ENCODE data around the gene ZFYVE9. TPM values are rescaled to one million over a fixed set of nuclear protein-coding genes. Genes with fewer than 3 reads are reported as not detected.

ZFYVE9 gene
- total RNA-seq, 3 donors from 2014 or later = 12.4 to 25.7 (median 19.1) TPM

DNA sequence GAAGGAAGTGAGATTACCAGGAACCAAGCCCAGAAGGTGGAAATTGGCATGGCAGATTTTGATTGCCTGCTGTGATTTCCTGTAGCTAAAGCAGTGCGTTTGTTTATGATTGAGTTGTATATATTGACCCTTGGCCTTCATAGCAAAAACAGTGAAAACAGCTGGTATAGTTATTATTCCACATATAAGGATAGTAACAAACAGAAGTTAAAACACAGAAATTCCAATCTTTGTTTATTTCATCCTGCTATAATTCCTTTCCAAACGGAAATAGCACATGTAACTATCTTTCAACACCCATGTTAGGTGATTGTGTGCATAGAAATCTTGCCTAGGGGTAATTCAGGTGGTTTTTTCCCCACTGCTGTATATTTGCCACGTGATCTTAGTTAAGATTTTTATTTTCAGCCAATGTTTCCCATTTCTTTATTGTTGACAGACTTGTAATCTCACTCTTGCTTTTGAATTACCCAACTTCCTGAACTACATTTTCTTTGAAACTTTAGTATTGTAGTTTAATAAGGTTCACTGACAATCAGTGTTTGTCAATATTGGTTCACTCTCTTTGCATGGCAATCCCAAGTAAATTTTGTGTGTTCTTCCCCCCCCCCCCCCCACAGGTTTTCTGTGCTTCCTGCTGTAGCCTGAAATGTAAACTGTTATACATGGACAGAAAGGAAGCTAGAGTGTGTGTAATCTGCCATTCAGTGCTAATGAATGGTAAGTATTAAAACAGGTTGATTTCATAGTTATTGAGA is 121.4 kb downstream of the ZFYVE9 start:
- TF ChIP-seq, protein P1, sequence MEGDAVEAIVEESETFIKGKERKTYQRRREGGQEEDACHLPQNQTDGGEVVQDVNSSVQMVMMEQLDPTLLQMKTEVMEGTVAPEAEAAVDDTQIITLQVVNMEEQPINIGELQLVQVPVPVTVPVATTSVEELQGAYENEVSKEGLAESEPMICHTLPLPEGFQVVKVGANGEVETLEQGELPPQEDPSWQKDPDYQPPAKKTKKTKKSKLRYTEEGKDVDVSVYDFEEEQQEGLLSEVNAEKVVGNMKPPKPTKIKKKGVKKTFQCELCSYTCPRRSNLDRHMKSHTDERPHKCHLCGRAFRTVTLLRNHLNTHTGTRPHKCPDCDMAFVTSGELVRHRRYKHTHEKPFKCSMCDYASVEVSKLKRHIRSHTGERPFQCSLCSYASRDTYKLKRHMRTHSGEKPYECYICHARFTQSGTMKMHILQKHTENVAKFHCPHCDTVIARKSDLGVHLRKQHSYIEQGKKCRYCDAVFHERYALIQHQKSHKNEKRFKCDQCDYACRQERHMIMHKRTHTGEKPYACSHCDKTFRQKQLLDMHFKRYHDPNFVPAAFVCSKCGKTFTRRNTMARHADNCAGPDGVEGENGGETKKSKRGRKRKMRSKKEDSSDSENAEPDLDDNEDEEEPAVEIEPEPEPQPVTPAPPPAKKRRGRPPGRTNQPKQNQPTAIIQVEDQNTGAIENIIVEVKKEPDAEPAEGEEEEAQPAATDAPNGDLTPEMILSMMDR (IDR thresholded peaks at IDR 0.05) = no peak
- intact Hi-C loops (cut with DNase I, micrococcal nuclease) = no loop called here
- DNase-seq (peak in 1 of 3 donors; percentile 30), ATAC-seq (peak; percentile 94)
- Histone ChIP-seq H3K4me3 (no peak overlapping the region), H3K4me1 (ENCODE audit: low read depth) (no peaks in the 10 kb centered on the region), H3K36me3 (ENCODE audit: low read depth) (no peaks in the 10 kb centered on the region), H3K9me3 (no peaks in the 10 kb centered on the region)

DNA sequence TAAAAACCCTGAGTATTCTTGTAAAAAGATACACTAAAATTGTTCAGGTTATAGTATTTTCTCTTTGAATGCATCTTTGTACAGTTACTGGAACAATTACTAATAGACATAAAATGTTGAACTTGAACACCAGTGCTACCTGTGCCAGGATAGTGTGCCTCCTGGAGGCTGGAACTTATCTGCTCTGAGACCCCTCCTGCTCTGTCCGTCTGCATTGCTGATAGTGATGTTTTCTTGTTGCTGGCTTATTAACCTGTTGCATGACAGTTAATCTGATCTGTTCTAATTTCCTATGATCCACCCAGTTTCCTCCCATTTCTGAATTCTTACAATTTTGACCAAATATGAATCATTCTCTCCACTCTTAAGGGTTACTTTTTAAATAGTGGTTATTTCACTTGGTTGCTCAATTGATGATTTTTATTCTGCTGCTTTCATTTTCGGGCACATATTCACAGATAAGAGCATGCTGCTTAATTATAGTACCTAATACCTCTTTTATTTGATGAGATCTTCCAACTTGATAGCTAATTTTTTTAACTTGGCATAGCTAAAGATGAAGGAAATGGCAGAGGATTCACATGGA is 122.7 kb downstream of the ZFYVE9 start:
- ATAC-seq = no peak
- TF ChIP-seq, protein P1 (IDR thresholded peaks at IDR 0.05) = no peak
- intact Hi-C loops (cut with DNase I, micrococcal nuclease) = no loop called here
- H3K9me3 ChIP-seq = no peaks in the 10 kb centered on the region
- H3K4me1 ChIP-seq (ENCODE audit: low read depth) = no peaks in the 10 kb centered on the region
- H3K4me3 ChIP-seq = no peak overlapping the region
- no peak for DNase-seq
- no peaks in the 10 kb centered on the region for H3K36me3 ChIP-seq (ENCODE audit: low read depth)

DNA sequence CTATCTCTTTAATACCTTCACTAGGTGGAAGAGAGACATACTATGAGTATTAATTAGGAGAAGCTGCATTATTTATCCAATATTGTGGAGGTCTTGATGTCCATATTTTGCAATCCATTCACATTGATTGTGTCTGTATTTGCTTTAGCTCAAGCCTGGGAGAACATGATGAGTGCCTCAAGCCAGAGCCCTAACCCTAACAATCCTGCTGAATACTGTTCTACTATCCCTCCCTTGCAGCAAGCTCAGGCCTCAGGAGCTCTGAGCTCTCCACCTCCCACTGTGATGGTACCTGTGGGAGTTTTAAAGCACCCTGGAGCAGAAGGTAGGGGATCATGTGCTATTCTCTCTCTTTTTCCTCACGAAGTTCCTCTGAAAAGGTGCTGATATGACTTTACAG is 124.6 kb downstream of the ZFYVE9 start:
- DNase-seq (no peak), ATAC-seq (no peak)
- Histone ChIP-seq H3K4me1 (ENCODE audit: low read depth) (no peaks in the 10 kb centered on the region), H3K4me3 (no peak overlapping the region), H3K9me3 (no peaks in the 10 kb centered on the region), H3K36me3 (ENCODE audit: low read depth) (no peaks in the 10 kb centered on the region)
- intact Hi-C loops (cut with DNase I, micrococcal nuclease) = no loop called here
- TF ChIP-seq, protein P1 (IDR thresholded peaks at IDR 0.05) = no peak

DNA sequence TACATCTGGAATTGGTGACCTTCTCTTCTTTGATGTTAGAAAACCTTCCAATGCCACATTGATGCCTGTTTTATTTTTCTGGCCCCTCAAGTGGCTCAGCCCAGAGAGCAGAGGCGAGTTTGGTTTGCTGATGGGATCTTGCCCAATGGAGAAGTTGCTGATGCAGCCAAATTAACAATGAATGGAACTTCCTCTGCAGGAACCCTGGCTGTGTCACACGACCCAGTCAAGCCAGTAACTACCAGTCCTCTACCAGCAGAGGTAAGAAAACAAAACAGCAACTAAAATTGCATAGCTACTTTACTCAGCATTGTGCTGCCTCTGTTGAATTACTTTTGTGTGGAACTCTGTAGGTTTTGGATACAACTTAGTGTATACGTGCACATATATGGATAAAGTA is 126.5 kb downstream of the ZFYVE9 start:
- no peaks in the 10 kb centered on the region for H3K36me3 ChIP-seq (ENCODE audit: low read depth)
- ATAC-seq (no peak), DNase-seq (peak in 1 of 3 donors; percentile 10)
- no peaks in the 10 kb centered on the region for H3K9me3 ChIP-seq
- intact Hi-C loops (cut with DNase I, micrococcal nuclease) = no loop called here
- H3K4me1 ChIP-seq (ENCODE audit: low read depth) = no peaks in the 10 kb centered on the region
- no peak overlapping the region for H3K4me3 ChIP-seq
- TF ChIP-seq, protein P1 (IDR thresholded peaks at IDR 0.05) = no peak

DNA sequence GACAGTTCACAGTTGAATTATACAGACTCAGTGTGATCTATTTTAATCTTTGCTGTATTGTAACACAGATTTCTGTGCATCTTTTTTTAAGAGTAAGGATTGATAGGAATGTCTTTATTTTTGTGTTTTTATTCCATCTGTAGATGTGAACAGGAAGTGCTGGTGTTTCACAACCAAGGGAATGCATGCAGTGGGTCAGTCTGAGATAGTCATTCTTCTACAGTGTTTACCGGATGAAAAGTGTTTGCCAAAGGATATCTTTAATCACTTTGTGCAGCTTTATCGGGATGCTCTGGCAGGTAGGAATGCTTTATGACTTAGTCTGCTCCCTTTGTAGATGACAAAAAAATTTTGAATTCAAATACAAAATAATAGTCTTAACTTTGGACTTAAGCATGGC is 139.6 kb downstream of the ZFYVE9 start:
- no peak for DNase-seq

More for the DNA sequence above, 139.6 kb downstream of the ZFYVE9 start:
- TF ChIP-seq, protein P1 (IDR thresholded peaks at IDR 0.05) = no peak
- no peak for ATAC-seq
- no peaks in the 10 kb centered on the region for H3K36me3 ChIP-seq (ENCODE audit: low read depth)
- H3K9me3 ChIP-seq = no peaks in the 10 kb centered on the region
- H3K4me3 ChIP-seq = no peak overlapping the region
- intact Hi-C loops (cut with DNase I, micrococcal nuclease) = no loop called here
- H3K4me1 ChIP-seq (ENCODE audit: low read depth) = no peaks in the 10 kb centered on the region
